ENCODE measurements around the gene RASGRP3.

RASGRP3 gene

GRCh38 chr2:33528441-33528950, 52.0 kb downstream of the RASGRP3 start:
- DNase-seq = no peak

DNA sequence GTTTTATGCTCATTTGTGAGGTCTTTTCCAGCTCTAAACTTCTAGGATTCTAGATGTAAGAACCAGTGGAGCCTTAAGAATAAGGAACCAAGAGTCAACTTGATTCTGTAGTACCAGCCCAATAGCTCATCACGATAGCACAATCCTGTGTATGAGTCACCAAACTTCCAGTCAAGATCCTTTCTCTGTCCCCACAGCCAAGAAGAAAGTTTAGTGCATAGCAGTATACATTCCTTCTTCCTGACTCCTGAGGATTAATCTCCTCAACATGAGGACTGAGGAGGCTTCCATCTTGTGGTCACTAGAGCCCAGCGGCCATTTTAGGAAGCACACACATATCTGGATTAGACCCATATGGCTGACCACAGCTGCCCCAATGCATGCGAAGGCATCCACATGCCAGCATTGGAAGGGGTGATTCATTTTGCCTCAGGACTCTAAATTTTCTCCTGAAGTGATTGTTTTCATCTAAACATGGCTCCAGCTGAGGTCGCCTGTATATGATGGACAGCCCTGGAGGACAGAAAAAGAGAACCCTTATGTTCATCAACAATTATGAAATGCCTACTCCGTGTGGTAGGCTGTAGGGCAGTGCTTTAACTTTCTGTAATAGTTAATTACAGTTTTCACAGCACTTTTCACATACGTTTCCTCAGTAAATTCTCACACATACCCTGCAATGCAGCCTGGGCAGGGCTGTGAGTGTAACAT, 53.5 kb downstream of the RASGRP3 start:
- DNase-seq = no peak

- no peak for DNase-seq
Observed at GRCh38 chr2:33530690-33531548, 54.5 kb downstream of the RASGRP3 start.

GRCh38 chr2:33531549-33532059, 55.2 kb downstream of the RASGRP3 start:
- no peak for DNase-seq

DNA sequence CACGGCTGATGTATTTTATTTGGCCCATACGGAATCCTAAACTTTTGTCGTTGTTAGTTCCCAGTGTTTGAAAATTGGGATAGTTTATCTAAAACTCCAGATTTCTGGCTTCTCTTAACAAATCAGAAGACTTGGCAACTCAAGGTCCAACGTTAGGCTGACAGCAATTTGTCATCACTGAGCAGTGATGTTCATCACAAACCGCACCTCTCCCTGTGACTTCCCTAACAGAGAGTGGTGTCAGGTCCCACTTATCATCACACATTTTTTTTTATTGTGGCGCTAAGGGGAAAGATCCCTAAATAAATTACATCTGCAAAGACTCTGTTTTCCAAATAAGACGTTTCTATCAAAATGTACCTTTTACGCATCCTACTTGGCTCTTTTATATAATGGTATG, 55.7 kb downstream of the RASGRP3 start:
- no peak for DNase-seq

DNA sequence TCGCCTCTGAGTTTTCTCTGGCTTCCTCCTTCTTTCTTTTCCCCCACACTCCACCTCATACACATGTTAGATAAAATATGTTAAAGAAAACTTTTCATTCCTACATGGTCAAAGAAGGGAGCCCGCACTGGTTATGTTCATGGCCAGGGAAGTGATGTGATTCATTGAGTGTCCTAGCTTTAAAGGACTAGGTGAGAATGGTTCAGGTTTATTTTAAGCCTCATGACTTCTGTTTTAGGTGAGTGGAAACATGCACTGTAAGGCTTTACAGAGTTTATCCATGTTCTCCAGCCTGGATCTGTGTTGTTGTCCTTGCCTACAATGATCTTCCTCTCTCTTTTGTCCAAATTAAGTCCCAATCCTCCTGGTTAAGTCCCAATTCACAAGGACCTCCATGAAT, 56.5 kb downstream of the RASGRP3 start:
- no peak for DNase-seq

- DNase-seq = no peak
Observed at GRCh38 chr2:33535421-33535820, 59.0 kb downstream of the RASGRP3 start.

GRCh38 chr2:33541243-33541642, 64.8 kb downstream of the RASGRP3 start:
- DNase-seq = no peak

GRCh38 chr2:33550206-33550605, 73.8 kb downstream of the RASGRP3 start:
- no peak for DNase-seq

- no peak for DNase-seq
Observed at GRCh38 chr2:33552758-33553461, 76.5 kb downstream of the RASGRP3 start.

- no peak for DNase-seq
Observed at GRCh38 chr2:33555681-33556080, 79.2 kb downstream of the RASGRP3 start.

GRCh38 chr2:33559328-33559727, 82.9 kb downstream of the RASGRP3 start:
- DNase-seq = no peak

DNA sequence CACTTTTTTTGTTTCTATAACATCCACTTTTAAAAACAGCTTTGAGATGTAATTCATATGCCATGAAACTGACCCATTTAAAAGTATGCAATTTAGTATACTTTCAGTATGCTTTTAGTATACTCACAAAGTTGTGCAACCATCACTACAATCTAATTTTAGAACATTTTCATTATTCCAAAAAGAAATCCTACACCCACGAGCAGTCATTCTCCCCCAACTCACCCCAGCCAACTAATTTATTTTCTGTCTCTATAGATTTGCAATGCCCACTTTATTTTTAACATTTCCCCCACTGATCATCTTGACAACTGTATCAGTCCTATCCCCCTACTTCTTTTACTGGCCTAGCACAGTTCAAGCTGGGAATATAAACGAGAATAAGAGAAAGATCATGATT, 83.6 kb downstream of the RASGRP3 start:
- DNase-seq = no peak

GRCh38 chr2:33561872-33562271, 85.4 kb downstream of the RASGRP3 start:
- DNase-seq = no peak

- DNase-seq = no peak
Observed at GRCh38 chr2:33570681-33571080, 94.2 kb downstream of the RASGRP3 start.

- DNase-seq = no peak
Observed at GRCh38 chr2:33573657-33574056, 97.2 kb downstream of the RASGRP3 start.

DNA sequence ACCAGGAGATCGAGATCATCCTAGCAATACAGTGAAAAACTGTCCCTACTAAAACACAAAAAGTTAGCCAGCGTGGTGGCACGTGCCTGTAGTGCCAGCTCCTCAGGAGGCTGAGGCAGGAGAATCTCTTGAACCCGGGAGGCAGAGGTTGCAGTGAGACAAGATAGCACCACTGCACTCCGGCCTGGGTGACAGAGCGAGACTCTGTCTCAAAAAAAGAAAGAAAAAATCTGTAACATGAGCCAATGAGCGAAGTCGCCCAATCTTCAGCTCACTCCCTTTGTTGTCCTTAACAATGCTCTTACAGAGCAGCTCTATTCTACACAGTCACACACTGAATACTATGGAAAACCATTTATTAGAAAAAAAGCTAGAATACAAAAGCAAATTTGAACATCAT, 100.6 kb downstream of the RASGRP3 start:
- DNase-seq = no peak

DNA sequence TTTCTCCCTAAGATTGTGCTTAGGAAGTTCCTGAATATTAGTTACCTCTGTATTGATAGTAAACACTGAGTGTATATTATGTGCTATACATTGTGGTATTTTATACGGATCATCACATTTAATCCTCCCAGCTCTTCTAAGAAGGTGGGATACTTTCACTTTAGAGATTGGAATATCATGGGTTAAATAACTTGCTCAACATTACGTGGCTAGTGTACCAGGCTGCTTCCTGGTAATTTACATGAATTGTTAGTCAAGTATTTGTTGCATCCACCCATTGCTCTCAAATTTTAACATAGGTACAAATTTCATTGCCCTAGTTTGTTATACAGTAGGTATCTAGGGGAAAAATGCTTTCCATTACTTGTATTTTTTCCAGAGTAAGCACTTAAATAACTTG, 101.2 kb downstream of the RASGRP3 start:
- no peak for DNase-seq

- no peak for DNase-seq
Observed at GRCh38 chr2:33579227-33579626, 102.8 kb downstream of the RASGRP3 start.

DNA sequence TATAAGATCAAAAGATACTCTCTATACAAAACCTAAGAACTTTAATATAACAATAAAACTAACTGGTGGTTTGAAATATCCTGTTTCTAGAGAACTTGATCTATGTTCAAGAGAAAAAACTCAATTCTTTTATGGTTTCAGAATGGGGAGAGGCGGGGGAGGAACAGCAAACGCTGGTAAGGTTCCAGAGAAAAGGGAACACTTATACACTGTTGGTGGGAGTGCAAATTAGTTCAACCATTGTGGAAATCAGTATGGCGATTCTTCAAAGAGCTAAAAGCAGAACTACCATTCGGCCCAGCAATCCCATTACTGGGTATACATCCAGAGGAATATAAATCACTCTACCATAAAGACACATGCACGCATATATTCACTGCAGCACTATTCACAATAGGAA, 105.4 kb downstream of the RASGRP3 start:
- DNase-seq = no peak

GRCh38 chr2:33583194-33583938, 106.9 kb downstream of the RASGRP3 start:
- DNase-seq = peak in 1 of 2 donors; percentile 13

DNA sequence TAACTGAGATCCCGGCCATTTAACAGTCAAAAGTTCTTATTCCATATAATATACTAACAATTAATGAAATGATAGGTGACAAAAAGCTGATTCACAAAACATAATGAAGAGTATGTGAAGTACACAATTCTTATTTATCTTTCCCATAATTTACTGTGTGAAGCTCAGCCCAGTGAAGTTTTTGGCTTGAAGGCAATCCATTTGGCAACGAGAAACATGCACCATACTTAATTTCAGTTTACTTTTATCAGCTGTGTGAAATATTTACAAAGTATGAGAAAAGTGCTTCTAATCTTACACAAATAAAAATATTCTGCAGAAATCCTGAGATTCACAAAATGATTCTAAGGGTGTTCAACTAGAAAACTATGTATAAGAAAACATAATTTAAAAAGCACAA, 110.3 kb downstream of the RASGRP3 start:
- DNase-seq = no peak

DNA sequence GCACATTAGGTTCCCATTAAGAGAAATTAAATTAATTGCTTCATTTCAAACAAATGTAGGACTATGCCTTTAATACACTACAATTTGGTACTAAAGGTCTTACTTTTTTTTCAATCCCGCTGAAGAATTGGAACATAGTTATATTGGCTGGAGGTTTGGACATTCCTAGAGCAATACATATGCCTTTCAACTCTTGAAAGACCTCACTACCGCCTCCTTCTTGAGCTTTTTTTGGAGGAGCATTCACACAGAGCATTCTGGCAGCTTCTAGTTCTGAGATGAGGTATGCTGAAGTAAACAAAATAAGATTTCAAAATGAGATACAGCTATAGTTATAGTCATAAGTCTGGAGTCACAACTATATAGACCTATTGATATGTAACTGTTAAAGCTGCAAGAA, 111.8 kb downstream of the RASGRP3 start:
- no peak for DNase-seq
